Fibroblast of peridontal ligament (primary cell): Measurements from ENCODE around the gene PHACTR3.

Experiments used
- DNase-seq: peaks from one replicate; pipeline ENCODE4 v3.0.0-alpha.2; 2010; ENCODE audit errors: extremely low read depth

The PHACTR3 gene

DNA sequence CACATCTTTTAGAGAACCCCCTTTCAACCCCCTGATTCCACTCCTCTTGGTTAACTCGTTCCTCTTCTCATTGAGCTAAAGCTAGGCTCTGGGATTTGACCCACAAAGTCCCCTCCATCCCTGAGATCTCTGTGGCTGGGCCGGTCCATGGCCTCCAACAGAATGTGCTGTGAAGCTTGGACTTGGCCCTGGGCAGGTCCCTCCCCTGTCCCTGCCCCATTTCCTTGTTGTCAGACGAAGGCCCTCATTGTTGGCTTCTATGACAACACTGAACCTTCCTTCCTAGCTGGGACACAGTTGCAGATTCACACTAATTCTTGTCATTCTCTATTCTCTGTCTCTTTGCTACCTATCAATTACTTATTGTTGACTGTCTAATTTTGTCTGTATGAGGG is 173.0 kb downstream of the PHACTR3 start:
- DNase-seq: no peak

- no peak for DNase-seq
Observed at GRCh38 chr20:59777814-59778575, 173.7 kb downstream of the PHACTR3 start.

- no peak for DNase-seq
Observed at GRCh38 chr20:59778615-59779200, 174.4 kb downstream of the PHACTR3 start.

DNA sequence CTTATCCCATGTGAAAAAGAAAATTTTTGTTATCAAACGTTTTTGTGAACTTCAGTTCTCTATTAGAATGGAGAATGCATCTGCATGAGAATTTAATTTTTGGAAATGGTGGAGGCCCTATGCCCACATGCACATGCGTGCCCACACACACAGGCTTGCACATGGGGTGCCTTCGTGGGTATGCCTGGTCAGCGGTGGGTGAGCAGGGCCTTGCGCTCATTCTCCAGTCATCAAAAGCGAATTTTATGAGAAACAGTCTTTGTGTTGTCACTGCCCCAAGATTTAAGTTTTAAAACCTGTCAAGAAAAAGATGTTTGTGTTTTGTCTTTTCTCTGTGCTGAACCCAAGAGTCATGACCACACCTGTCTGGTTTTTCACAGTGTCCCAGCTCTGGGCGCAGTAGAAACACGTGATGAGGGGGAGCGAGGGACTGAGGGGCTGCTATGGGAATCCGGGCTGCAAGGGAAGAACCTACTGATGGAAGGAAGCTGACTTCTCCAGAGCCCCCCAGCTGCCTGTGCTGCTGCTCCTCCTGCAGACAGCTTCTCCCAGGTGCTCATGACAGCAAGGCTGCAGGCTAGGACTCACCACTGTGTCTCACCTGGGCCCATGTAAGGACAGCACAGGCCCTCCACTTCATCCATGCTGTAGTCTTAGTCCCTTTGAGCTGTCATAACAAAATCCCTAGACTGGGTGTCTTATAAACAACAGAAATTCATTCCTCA is 175.5 kb downstream of the PHACTR3 start:
- DNase-seq: no peak

- no peak for DNase-seq
Observed at GRCh38 chr20:59780494-59781185, 176.3 kb downstream of the PHACTR3 start.

DNA sequence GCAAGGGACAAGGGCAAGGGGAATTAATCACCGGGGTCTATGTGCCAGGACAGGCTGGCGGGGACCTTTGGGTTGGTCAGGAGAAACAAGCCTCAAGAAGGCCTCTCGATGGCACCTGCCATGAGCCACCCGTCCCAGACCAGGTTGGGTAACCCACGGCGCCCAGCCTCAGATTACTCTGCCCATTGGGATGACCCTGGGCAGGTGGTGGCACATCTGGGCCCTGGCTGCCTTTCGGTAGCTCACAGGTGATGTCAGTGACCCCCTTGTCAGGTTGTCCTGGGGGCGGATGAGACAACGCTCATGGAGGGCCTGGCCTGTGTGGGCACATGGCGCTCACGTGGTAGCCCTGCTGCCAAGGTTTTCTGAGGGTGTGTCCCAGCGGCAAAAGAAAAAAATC is 176.9 kb downstream of the PHACTR3 start:
- DNase-seq: no peak

- DNase-seq: peak; percentile 2
Observed at GRCh38 chr20:59782986-59783640, 178.8 kb downstream of the PHACTR3 start.

GRCh38 chr20:59783641-59784010 is 179.3 kb downstream of the PHACTR3 start:
- DNase-seq: no peak

DNA sequence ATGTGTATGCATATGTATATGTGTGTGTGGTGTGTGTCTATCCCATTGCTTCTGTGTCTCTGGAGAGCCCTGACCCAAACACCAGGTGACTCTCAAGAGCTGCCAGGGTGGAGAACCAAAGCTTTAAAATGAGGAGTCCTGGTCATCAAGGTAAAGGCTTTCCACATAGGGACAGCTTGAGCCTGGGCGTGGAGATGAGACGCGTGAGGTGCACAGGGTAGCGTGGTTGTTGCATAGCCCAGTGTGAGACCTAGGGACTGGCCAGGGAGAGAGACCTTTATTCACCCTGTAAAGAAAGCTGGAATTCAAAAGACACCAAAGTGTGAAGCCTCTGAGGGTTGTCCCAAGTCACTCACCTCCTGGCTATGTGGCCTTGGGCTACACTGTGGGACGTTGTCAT is 180.0 kb downstream of the PHACTR3 start:
- no peak for DNase-seq

DNA sequence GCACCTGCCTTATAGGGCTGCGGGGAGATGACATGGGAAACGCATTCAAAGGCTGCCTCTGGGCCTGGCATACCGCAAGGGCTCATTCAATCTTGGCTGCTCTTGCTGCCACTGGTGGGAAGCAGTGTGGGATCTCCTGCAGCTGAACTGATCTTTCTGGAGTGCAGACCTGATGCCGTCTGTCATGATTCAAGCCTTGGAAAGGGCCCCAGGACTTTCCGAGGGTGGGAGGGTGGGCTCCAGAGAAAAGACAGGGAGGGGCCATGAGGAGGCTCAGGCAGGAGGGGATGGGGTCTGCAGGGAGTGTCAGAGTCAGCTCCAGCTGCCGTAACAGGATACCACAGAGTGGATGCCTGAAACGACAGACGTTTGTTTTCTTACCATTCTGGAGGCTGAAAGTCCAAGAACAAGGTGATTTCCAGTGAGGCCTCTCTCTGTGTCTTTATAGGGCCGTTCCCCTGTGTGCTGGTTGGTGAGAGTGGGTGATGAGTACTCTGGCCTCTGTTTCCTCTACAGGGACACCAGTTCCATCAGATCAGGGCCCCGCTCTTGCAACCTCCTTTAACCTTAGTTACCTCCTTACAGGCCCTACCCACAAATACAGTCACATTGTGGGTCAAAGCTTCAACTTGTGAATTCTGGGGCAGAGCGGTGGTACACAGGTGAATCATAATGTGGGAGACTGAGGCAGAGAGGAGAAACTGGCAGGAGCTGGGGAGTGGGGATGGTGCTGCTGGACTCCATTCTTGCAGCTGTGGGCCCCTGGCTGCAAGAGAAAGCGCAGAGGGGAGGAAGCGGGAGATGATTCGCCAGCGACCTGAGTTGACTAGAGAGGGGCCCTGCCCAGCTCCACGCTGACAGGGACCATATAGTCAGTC is 180.7 kb downstream of the PHACTR3 start:
- no peak for DNase-seq

GRCh38 chr20:59785669-59785959 is 181.3 kb downstream of the PHACTR3 start:
- no peak for DNase-seq

DNA sequence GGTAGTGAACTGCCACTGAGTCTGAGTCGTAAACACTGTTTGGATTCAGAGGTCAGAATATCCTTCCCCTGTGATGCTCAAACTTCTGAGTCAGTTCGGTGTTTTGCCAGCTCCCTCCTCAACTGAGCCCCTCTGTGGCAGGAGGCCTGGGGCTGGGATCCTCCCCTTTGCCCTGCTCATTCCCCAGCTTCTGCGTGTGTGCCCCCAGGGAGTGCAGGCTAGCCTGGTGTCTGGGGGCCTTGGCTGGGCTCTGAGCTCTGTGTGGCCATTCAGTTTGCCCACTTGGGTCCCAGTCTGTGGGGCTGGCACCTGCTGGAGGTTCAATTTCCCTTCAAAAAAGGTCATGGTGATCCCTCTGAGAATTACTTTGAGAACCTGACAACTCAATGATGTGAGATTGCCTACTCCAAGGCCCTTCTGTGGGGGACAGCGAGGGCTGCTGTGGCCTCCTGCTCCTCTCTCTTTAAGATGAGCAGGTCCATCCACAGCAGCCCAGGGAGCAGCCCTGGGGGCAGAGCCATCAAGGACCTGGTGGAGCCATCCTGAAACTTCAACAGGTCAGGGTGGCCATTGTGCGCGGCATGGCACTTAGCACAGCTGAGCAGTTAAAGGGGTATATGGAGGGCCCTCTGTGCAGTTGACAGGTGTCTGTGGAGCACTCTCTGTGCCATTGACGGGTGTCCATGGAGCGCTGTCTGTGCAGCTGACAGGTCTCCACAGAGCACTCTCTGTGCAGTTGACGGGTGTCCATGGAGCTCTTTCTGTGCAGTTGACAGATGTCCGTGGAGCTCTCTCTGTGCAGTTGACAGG is 181.9 kb downstream of the PHACTR3 start:
- DNase-seq: no peak

DNA sequence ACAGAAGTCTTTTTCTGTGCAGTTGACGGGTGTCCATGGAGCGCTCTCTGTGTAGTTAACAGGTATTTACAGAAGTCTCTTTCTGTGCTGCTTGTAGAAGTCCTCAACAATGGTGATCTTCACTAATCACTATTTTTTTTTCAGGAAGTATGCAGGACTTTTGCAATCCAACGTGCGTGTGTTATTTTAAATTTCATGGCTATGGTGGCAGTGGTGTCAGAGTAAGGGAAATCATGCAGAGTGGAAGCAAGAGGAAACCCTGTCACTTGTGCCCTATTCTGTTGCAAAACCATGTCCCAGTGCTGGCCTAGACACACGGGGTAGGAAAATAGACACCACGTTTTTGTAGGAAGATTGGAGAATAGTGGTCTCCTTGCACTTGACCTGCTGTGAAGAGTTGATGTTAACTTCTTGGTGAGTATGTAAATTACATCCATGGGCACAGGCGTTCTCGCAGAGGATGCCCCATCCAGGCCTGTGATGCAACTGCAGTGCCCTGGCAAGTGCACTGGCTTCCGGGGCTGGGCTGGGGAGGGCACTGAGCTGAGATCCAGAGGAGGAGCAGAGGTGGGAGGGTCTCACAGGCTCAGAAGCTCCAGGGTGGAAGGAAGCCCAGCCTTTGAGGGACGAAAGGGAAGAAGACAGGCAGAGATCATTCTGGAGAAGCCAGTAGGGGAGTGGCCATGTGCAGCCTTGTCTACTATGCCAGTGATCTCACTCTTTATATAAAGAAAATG is 182.6 kb downstream of the PHACTR3 start:
- no peak for DNase-seq

DNA sequence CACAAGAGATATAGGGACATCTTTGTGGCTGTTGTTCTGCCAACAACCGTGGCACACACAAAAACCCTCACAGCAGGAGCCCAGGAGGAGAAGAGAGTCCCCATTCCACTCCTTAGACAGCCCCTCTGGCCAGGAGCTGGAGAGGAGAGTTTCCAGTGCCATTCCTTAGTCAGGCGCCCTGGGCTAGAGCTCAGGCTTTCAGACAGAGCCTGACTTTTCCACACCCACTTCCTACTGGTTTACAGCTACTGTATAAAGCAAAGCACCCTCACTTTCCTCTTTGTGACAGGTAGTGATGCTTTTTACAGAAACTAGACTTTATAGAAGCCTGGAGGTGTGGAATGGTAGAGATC is 183.2 kb downstream of the PHACTR3 start:
- no peak for DNase-seq

GRCh38 chr20:59788196-59788735 is 183.9 kb downstream of the PHACTR3 start:
- no peak for DNase-seq

DNA sequence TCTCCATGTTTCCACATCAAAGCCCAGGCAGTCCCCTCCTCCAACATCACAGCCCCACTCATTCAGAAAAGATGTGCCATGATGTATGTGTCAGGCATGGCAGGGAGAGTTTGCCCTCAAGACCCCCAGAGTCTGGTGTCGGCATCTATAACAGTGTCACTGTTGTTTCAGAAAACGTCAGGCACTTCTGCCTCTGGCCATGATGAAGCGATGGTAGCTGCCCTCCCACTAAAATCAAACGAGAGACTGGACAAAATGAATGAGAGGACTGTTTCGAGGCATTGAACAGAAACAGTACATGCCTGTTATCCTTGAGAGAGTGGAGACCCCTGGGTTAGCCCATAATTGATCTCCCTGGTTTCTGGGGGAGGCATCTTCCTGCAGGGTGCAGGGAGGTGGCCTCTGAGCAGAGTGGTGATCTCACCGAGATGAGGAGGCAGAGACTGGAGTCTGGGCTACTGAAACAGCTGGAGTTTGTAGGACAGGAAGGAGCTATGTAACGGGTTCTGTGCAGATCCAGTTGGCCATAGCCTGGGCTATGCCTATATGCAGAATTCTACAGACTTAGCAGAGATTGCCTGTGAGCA is 184.6 kb downstream of the PHACTR3 start:
- DNase-seq: no peak

- DNase-seq: no peak
Observed at GRCh38 chr20:59789686-59790085, 185.3 kb downstream of the PHACTR3 start.

GRCh38 chr20:59790346-59790745 is 186.0 kb downstream of the PHACTR3 start:
- DNase-seq: no peak

- no peak for DNase-seq
Observed at GRCh38 chr20:59792300-59792699, 188.0 kb downstream of the PHACTR3 start.
